DOHH2 (cell line): Measurements from ENCODE around the gene BTBD3.

Source experiments
- EZH2phosphoT487 ChIP-seq: fragments of 200-600 bp; sonication (generic); IDR thresholded peaks from 2 replicates; pipeline ENCODE4 v1.6.1; 2017; ENCODE audit warnings: borderline replicate concordance, mild to moderate bottlenecking, antibody characterized with exemption, low read length, moderate library complexity, mixed read lengths
- TF ChIP-seq, protein P1 (sequence below): fragments of 200-600 bp; sonication (generic); IDR thresholded peaks from one replicate; pipeline ENCODE4 v1.5.1; 2014; ENCODE audit warnings: antibody characterized with exemption, mild to moderate bottlenecking, low read depth, low read length; ENCODE audit not compliant: poor library complexity, severe bottlenecking

DNA sequence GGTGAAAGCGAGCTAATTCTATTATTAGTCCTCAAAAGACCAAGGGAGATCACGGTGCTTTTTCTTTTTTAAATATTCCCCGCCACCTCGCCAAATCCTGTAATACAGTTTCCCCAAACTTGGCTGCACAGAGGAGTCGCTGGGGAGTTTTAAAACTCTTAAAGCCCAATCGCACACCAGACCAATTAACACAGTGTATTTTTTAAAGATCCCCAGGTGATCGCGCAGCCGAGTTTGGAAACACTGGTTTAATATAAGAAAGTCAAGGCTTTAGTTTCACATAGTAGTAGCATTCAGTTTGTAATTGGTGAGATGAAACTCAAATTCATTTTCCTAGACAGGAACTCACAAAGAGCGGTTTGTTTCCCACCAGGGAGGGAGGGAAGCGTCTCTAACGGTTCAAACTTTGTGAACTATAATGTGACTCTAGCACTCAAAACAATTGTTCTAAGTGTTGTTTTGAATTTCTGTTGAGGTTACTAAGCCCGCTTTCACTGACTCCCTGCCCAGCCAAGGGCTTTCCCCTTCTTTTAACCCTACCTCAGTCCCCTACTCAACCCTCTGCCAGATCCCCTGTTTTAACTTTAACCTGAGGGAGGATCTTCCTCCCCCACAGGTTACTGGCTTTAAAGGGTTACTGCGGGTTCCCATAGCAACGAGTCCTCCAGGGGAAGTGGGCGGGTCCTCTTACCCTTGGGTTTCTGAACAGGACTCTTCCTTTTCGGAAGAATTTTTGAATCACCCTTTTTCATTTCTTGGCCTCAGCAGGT lies 25.7 kb upstream of the BTBD3 start:
- TF ChIP-seq, protein P1, sequence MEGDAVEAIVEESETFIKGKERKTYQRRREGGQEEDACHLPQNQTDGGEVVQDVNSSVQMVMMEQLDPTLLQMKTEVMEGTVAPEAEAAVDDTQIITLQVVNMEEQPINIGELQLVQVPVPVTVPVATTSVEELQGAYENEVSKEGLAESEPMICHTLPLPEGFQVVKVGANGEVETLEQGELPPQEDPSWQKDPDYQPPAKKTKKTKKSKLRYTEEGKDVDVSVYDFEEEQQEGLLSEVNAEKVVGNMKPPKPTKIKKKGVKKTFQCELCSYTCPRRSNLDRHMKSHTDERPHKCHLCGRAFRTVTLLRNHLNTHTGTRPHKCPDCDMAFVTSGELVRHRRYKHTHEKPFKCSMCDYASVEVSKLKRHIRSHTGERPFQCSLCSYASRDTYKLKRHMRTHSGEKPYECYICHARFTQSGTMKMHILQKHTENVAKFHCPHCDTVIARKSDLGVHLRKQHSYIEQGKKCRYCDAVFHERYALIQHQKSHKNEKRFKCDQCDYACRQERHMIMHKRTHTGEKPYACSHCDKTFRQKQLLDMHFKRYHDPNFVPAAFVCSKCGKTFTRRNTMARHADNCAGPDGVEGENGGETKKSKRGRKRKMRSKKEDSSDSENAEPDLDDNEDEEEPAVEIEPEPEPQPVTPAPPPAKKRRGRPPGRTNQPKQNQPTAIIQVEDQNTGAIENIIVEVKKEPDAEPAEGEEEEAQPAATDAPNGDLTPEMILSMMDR = no peak
- TF ChIP-seq EZH2phosphoT487 = no peak
